Measurements from ENCODE around the gene FGF18.

GRCh38 chr5:171431251-171431777 lies 11.9 kb downstream of the FGF18 start:
- TF ChIP-seq CTCF (IDR thresholded peaks at IDR 0.05) (no peak), POLR2A (IDR thresholded peaks at IDR 0.05) (no peak)

All from heart left ventricle (tissue), 13 donors.